ENCODE results near the gene RNF13.

The RNF13 gene

GRCh38 chr3:149770246-149770645 is 42.8 kb upstream of the RNF13 start:
- DNase-seq (ENCODE audit: low read depth), result no peak
- no peak overlapping the region for H3K4me3 ChIP-seq (ENCODE audit: low read length)
- TF ChIP-seq CTCF (IDR thresholded peaks at IDR 0.05; ENCODE audit: insufficient read depth, low read depth, low read length, missing control alignments), result peak; percentile 25

- TF ChIP-seq CTCF (IDR thresholded peaks at IDR 0.05; ENCODE audit: insufficient read depth, low read depth, low read length, missing control alignments), result peak; percentile 85
- DNase-seq (ENCODE audit: low read depth), result peak; percentile 52
- H3K4me3 ChIP-seq (ENCODE audit: low read length), result no peak overlapping the region
Observed at GRCh38 chr3:149771652-149772271, 41.3 kb upstream of the RNF13 start.

GRCh38 chr3:149772861-149773260 is 40.2 kb upstream of the RNF13 start:
- no peak overlapping the region for H3K4me3 ChIP-seq (ENCODE audit: low read length)
- no peak for DNase-seq (ENCODE audit: low read depth)
- no peak for TF ChIP-seq CTCF (IDR thresholded peaks at IDR 0.05; ENCODE audit: insufficient read depth, low read depth, low read length, missing control alignments)

- TF ChIP-seq CTCF (IDR thresholded peaks at IDR 0.05; ENCODE audit: insufficient read depth, low read depth, low read length, missing control alignments), result no peak
- no peak overlapping the region for H3K4me3 ChIP-seq (ENCODE audit: low read length)
- DNase-seq (ENCODE audit: low read depth), result no peak
Observed at GRCh38 chr3:149776170-149776569, 36.8 kb upstream of the RNF13 start.

GRCh38 chr3:149777414-149778214 is 35.4 kb upstream of the RNF13 start:
- DNase-seq (ENCODE audit: low read depth), result no peak
- TF ChIP-seq CTCF (IDR thresholded peaks at IDR 0.05; ENCODE audit: insufficient read depth, low read depth, low read length, missing control alignments), result no peak
- H3K4me3 ChIP-seq (ENCODE audit: low read length), result no peak overlapping the region

- TF ChIP-seq CTCF (IDR thresholded peaks at IDR 0.05; ENCODE audit: insufficient read depth, low read depth, low read length, missing control alignments), result no peak
- DNase-seq (ENCODE audit: low read depth), result no peak
Observed at GRCh38 chr3:149781211-149781610, 31.8 kb upstream of the RNF13 start.

More at GRCh38 chr3:149781211-149781610, 31.8 kb upstream of the RNF13 start:
- H3K4me3 ChIP-seq (ENCODE audit: low read length), result no peak overlapping the region

Data from epithelial cell of esophagus (primary cell).